SH-SY5Y (cell line): ENCODE data around the gene PTCH2.

Experiments used
- GATA2 ChIP-seq: IDR thresholded peaks from 2 replicates; pipeline ENCODE4 v1.6.1; 2011; ENCODE audit warnings: mild to moderate bottlenecking, low read depth, low read length
- GATA3 ChIP-seq: IDR thresholded peaks from 2 replicates; pipeline ENCODE4 v1.6.1; 2011; ENCODE audit warnings: low read depth, mild to moderate bottlenecking, low read length, moderate library complexity

GRCh38 chr1:44792736-44793502 lies 50.1 kb downstream of the PTCH2 start:
- TF ChIP-seq GATA2, result no peak
- TF ChIP-seq GATA3, result no peak
